CD4-positive, CD25-positive, alpha-beta regulatory T cell (primary cell): Measurements from ENCODE around the gene NXF1. TPM values are rescaled to one million over a fixed set of nuclear protein-coding genes. Genes with fewer than 3 reads are reported as not detected.
"Not testable (repeated sequence)": the region's sequence is repeated elsewhere in the genome, so short reads cannot be mapped to it uniquely, and the experiment has no call there.

Experiments
- ATAC-seq, 2 donors: fragments of 150-1000 bp; cut with Tn5 transposase; one replicate each; pipeline ENCODE4 v1.10.0; 2021; ENCODE audit warnings: low read depth in 2 of 2, moderate number of reproducible peaks in 2 of 2, moderate library complexity in 1 of 2
- DNase-seq, 3 donors: peaks; one replicate each; pipeline versions ENCODE4 v3.0.0 to v3.0.0-alpha.2; 2012 to 2022; ENCODE audit warnings: mixed read lengths in 1 of 3
- H3K27ac ChIP-seq: one replicate; pipeline ENCODE4 v1.7.0; 2013; ENCODE audit warnings: mild to moderate bottlenecking, low read length; ENCODE audit not compliant: insufficient read depth, poor library complexity, severe bottlenecking
- H3K27me3 ChIP-seq: one replicate; pipeline ENCODE4 v1.7.0; 2013; ENCODE audit warnings: low read length; ENCODE audit not compliant: control insufficient read depth, insufficient read depth
- H3K36me3 ChIP-seq: one replicate; pipeline ENCODE4 v1.7.0; 2013; ENCODE audit warnings: mild to moderate bottlenecking, low read length, moderate library complexity; ENCODE audit not compliant: control insufficient read depth, insufficient read depth
- H3K4me1 ChIP-seq: 2 replicates; pipeline ENCODE4 v1.7.0; 2013; ENCODE audit warnings: mild to moderate bottlenecking, low read length; ENCODE audit not compliant: insufficient read depth, control insufficient read depth, poor library complexity, severe bottlenecking
- H3K4me3 ChIP-seq: one replicate; pipeline ENCODE4 v1.7.0; 2013; ENCODE audit warnings: low read depth, mild to moderate bottlenecking, low read length, moderate library complexity
- H3K9me3 ChIP-seq, 2 experiments: 1 replicate in 1 of 2; 2 replicates in 1 of 2; pipeline ENCODE4 v1.7.0; 2013; ENCODE audit warnings: low read length in 2 of 2, mild to moderate bottlenecking in 1 of 2, moderate library complexity in 1 of 2; ENCODE audit not compliant: control insufficient read depth in 2 of 2
- H3K27ac Mint-ChIP-seq, 3 donors: one replicate each; pipeline ENCODE4 v1.8.0; 2020 to 2022; ENCODE audit warnings: mild to moderate bottlenecking in 3 of 3, mixed read lengths in 3 of 3, moderate library complexity in 2 of 3
- H3K27me3 Mint-ChIP-seq: one replicate; pipeline ENCODE4 v1.8.0; 2022; ENCODE audit warnings: mild to moderate bottlenecking, mixed read lengths
- H3K36me3 Mint-ChIP-seq: one replicate; pipeline ENCODE4 v1.8.0; 2020; ENCODE audit warnings: mixed read lengths
- H3K4me1 Mint-ChIP-seq, 4 donors: one replicate each; pipeline ENCODE4 v1.8.0; 2020 to 2022; ENCODE audit warnings: mixed read lengths in 4 of 4, mild to moderate bottlenecking in 1 of 4
- H3K4me3 Mint-ChIP-seq, 4 donors: one replicate each; pipeline ENCODE4 v1.8.0; 2020 to 2022; ENCODE audit warnings: mild to moderate bottlenecking in 4 of 4, mixed read lengths in 4 of 4, moderate library complexity in 3 of 4
- H3K9me3 Mint-ChIP-seq, 7 donors: one replicate each; pipeline ENCODE4 v1.8.0; 2020 to 2022; ENCODE audit warnings: mixed read lengths in 7 of 7, mild to moderate bottlenecking in 3 of 7, moderate library complexity in 2 of 7
- polyA plus RNA-seq, 4 donors: library from polyadenylated mRNA; unstranded; fragments of 300-500 nt; fragmentation: Illumina TruSeq; gene quantifications; one replicate each; pipeline ENCODE4 v1.2.3, GENCODE V29; 2021
- total RNA-seq: library from RNA; stranded (reverse); gene quantifications from one replicate; pipeline ENCODE4 v1.2.3, GENCODE V29; 2022

The NXF1 gene
- total and polyA plus RNA-seq, 5 donors from 2014 or later: 47.3 to 309 (median 69.6) TPM

DNA sequence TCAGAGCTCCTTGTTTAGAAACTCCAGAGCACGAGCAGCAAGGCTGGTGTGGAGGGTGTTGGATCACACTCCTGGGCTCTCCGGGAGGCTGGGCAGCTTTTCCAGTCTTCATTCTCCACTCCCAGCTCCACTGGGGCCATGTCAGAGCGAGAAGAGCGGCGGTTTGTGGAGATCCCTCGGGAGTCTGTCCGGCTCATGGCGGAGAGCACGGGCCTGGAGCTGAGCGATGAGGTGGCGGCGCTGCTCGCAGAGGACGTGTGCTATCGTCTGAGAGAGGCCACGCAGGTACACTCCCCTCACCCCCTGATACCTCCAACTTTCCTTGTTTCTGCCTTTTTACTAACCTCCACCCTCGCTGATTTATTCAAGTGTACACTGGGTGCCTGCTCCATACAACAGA, 29.6 kb downstream of the NXF1 start:
- no peaks in the 10 kb centered on the region for H3K27me3 Mint-ChIP-seq
- no peaks in the 10 kb centered on the region for H3K9me3 ChIP-seq
- ATAC-seq: no peak
- H3K27ac ChIP-seq: no peak overlapping the region
- peak overlapping the region in 1 of 4 donors; percentile 49 for H3K4me3 Mint-ChIP-seq
- no peak for DNase-seq
- H3K27me3 ChIP-seq: no peaks in the 10 kb centered on the region
- peaks cover 0 to 20% (median 7%) of the 10 kb centered on the region in 4 donors for H3K4me1 Mint-ChIP-seq
- no peak overlapping the region for H3K4me3 ChIP-seq
- H3K4me1 ChIP-seq: peaks cover 11% of the 10 kb centered on the region
- peaks cover 22% of the 10 kb centered on the region for H3K36me3 Mint-ChIP-seq
- no peaks in the 10 kb centered on the region for H3K9me3 Mint-ChIP-seq
- peaks cover 14% of the 10 kb centered on the region for H3K36me3 ChIP-seq
- H3K27ac Mint-ChIP-seq: peak overlapping the region in 1 of 3 donors; percentile 54

- Histone ChIP-seq H3K27me3 (no peaks in the 10 kb centered on the region), H3K4me3 (no peak overlapping the region), H3K4me1 (peaks cover 15% of the 10 kb centered on the region), H3K27ac (no peak overlapping the region), H3K9me3 (no peaks in the 10 kb centered on the region), H3K36me3 (peaks cover 14% of the 10 kb centered on the region)
- Mint-ChIP-seq H3K9me3 (no peaks in the 10 kb centered on the region), H3K36me3 (peaks cover 22% of the 10 kb centered on the region), H3K4me1 (peaks cover 6 to 32% (median 17%) of the 10 kb centered on the region in 4 donors), H3K27ac (no peak overlapping the region), H3K4me3 (peak overlapping the region in 1 of 4 donors; percentile 47), H3K27me3 (no peaks in the 10 kb centered on the region)
- no peak for DNase-seq
- no peak for ATAC-seq
Measured at GRCh38 chr11:62774407-62774806, 30.8 kb downstream of the NXF1 start.

DNA sequence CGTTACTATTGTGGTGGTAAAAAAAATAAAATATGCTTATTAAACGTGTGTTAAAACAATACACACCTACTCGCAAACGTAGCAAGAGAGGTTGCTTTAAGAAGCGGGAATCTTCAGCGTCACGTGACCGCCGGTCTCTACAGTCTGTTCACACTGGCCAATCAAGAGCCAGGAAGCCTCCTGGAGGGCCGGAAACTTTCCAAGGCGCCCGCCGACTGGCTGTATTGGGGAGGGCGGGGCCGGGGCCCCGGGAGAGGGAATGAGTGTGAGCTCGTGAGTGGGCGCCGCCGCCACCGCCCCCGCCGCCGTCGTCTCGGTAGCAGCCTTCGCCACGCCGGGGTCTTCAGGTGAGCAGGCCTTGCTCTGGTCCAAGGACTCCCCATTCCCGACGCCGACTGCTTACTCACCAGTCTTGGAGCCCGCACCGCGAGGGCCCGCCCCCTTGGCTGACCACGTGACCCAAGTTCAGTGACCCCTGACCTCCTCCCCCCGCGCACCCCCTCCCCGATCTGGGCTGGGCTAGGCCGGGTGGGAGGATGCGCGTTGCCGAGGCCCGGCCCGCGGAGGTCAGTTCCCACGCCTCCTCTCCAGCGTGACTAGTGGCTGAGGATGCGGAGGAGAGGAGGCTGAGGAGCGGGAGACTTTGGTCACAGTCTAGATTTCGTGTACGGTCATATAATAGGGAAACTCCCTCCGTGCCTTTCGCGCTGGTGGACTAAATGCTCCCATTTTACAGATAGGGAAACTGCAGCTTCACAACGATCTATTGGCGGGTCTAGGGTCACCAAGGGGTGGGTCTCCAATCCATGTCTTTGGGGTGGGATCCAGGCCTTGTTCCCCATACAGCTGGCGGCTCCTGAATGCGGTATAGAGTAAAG, 33.9 kb downstream of the NXF1 start, which contains the start of gene TAF6L:
TSS of gene TAF6L (plus strand) at position 253 of the 878 bp plus-strand sequence. CDS start 4,388 bp downstream, outside the sequence.
- peak; percentile 81 for ATAC-seq
- DNase-seq: peak; percentile 84 to 95 (median 92)
- H3K4me1 Mint-ChIP-seq: peaks cover 6 to 30% (median 17%) of the 10 kb centered on the region in 4 donors
- no peaks in the 10 kb centered on the region for H3K9me3 Mint-ChIP-seq
- Histone ChIP-seq H3K36me3 (peaks cover 15% of the 10 kb centered on the region), H3K27me3 (no peaks in the 10 kb centered on the region), H3K4me1 (peaks cover 15% of the 10 kb centered on the region), H3K27ac (peak within 1 kb of the TSS; percentile 92), H3K4me3 (peak within 1 kb of the TSS; percentile 93), H3K9me3 (no peaks in the 10 kb centered on the region)
- peaks cover 14% of the 10 kb centered on the region for H3K36me3 Mint-ChIP-seq
- H3K4me3 Mint-ChIP-seq: peak within 1 kb of the TSS; percentile 88 to 97 (median 94)
- no peaks in the 10 kb centered on the region for H3K27me3 Mint-ChIP-seq
- peak within 1 kb of the TSS; percentile 90 to 97 (median 95) for H3K27ac Mint-ChIP-seq

- Mint-ChIP-seq H3K4me1 (peaks cover 6 to 32% (median 17%) of the 10 kb centered on the region in 4 donors), H3K27ac (peak overlapping the region; percentile 90 to 97 (median 95)), H3K9me3 (no peaks in the 10 kb centered on the region), H3K27me3 (no peaks in the 10 kb centered on the region), H3K36me3 (peaks cover 15% of the 10 kb centered on the region), H3K4me3 (peak overlapping the region; percentile 88 to 97 (median 94))
- peak overlapping the region; percentile 92 for H3K27ac ChIP-seq
- DNase-seq (no peak), ATAC-seq (peak in 1 of 2 donors; percentile 4)
- peaks cover 15% of the 10 kb centered on the region for H3K36me3 ChIP-seq
- peak overlapping the region; percentile 93 for H3K4me3 ChIP-seq
- H3K9me3 ChIP-seq: no peaks in the 10 kb centered on the region
- H3K4me1 ChIP-seq: peaks cover 15% of the 10 kb centered on the region
- no peaks in the 10 kb centered on the region for H3K27me3 ChIP-seq
Measured at GRCh38 chr11:62770778-62771143, 34.5 kb downstream of the NXF1 start.

- ATAC-seq: not testable (repeated sequence)
- peaks cover 4 to 37% (median 13%) of the 10 kb centered on the region in 4 donors for H3K4me1 Mint-ChIP-seq
Measured at GRCh38 chr11:62760867-62761227, 44.4 kb downstream of the NXF1 start.

GRCh38 chr11:62757846-62758788, 47.1 kb downstream of the NXF1 start:
- H3K4me3 ChIP-seq: no peak overlapping the region
- Mint-ChIP-seq H3K4me1 (peaks cover 4 to 32% (median 20%) of the 10 kb centered on the region in 4 donors), H3K4me3 (no peak overlapping the region), H3K36me3 (peaks cover 3% of the 10 kb centered on the region), H3K27ac (no peak overlapping the region), H3K27me3 (peaks cover 7% of the 10 kb centered on the region), H3K9me3 (no peaks in the 10 kb centered on the region)
- ATAC-seq (no peak), DNase-seq (no peak)
- no peak overlapping the region for H3K27ac ChIP-seq
- H3K9me3 ChIP-seq: no peaks in the 10 kb centered on the region
- peaks cover 24% of the 10 kb centered on the region for H3K4me1 ChIP-seq
- H3K27me3 ChIP-seq: no peaks in the 10 kb centered on the region
- H3K36me3 ChIP-seq: peaks cover 3% of the 10 kb centered on the region

More at GRCh38 chr11:62760867-62761227, 44.4 kb downstream of the NXF1 start:
- not testable (repeated sequence) for H3K36me3 Mint-ChIP-seq, H3K36me3 ChIP-seq, H3K27me3 ChIP-seq, H3K9me3 ChIP-seq, DNase-seq, H3K9me3 Mint-ChIP-seq, H3K27me3 Mint-ChIP-seq
- Histone ChIP-seq H3K4me3 (peak overlapping the region; percentile 19), H3K27ac (peak overlapping the region; percentile 87), H3K4me1 (peaks cover 19% of the 10 kb centered on the region)
- H3K4me3 Mint-ChIP-seq: peak overlapping the region; percentile 97 to 99 (median 98)
- H3K27ac Mint-ChIP-seq: peak overlapping the region in 2 of 3 donors; percentile 97 to 98

DNA sequence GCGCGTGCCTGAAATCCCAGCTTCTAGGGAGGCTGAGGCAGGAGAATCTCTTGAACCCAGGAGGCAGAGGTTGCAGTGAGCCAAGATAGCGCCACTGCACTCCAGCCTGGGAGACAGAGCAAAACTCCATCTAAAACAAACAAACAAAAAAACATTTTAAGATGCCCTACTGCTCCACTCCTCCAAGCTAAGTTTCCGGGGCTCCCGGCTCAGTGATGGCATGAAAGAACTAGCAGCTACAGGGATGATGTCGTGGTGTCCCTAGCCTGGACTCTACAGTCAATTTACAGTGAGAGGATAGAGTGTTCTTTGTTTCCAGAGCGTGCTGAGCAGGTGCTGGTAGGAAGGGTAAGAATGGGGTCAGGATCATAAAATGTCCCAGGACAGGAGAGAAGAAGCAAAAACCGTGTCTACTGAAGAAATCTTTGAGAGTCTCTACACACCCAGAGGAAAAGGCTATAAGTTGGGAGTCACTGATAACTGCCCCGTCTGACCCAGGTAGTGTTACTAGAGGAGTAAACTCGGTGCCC, 50.1 kb downstream of the NXF1 start:
- Mint-ChIP-seq H3K4me1 (peaks cover 4 to 34% (median 13%) of the 10 kb centered on the region in 4 donors), H3K9me3 (no peaks in the 10 kb centered on the region), H3K27ac (peak overlapping the region in 1 of 3 donors; percentile 80), H3K4me3 (peak overlapping the region; percentile 2 to 66 (median 52)), H3K36me3 (peaks cover 3% of the 10 kb centered on the region), H3K27me3 (no peaks in the 10 kb centered on the region)
- Histone ChIP-seq H3K4me3 (no peak overlapping the region), H3K9me3 (no peaks in the 10 kb centered on the region), H3K4me1 (peaks cover 26% of the 10 kb centered on the region), H3K27me3 (no peaks in the 10 kb centered on the region), H3K27ac (no peak overlapping the region), H3K36me3 (peaks cover 12% of the 10 kb centered on the region)
- no peak for ATAC-seq
- no peak for DNase-seq
